ENCODE results near the gene TEX261. TPM values are rescaled to one million over a fixed set of nuclear protein-coding genes. Genes with fewer than 3 reads are reported as not detected.

The TEX261 gene
- total and polyA plus RNA-seq, 2 donors (not counting 3 experiments of a cell fraction or from before 2014, with no cell fraction given) = 71.2 to 98.1 TPM

DNA sequence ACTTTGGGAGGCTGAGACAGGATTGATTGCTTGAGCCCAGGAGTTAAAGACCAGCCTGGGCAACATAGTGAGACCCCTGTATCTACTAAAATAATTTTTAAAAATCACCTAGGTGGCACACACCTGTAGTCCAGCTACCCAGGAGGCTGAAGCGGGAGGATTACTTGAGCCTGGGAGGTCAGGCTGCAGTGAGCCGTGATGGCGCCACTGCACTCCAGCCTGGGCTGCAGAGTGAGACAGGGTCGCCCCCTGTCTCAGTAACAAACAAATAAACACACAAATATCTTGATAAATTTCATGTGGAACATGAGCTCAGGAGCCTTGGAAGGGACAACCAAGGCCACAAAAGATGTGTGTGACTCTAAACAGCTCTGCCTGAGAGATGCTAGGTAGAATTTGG, 28.0 kb downstream of the TEX261 start:
- no peaks in the 10 kb centered on the region for H3K9me1 ChIP-seq (replicated peaks; ENCODE audit: control insufficient read depth, extremely low read depth, insufficient read depth, low read length)
- H3K9me3 ChIP-seq (replicated peaks; ENCODE audit: control insufficient read depth, insufficient read depth, low read length) = no peaks in the 10 kb centered on the region
- DNase-seq (ENCODE audit: low read depth, low spot score) (no peak), FAIRE-seq (no peak)
- H3K27me3 ChIP-seq (ENCODE audit: control insufficient read depth in 2 of 2, insufficient read depth in 2 of 2, low read length in 2 of 2) = peaks cover 26 to 49% of the 10 kb centered on the region in 2 experiments
- POLR2A ChIA-PET = no interaction called here
- no peak overlapping the region for H3K27ac ChIP-seq (ENCODE audit: insufficient read depth, low read depth, low read length)
- BruUV-seq (replicated peaks) = no TSS peak
- H2AFZ ChIP-seq (ENCODE audit: low read depth, low read length) = no peak overlapping the region
- H3K9ac ChIP-seq (replicated peaks; ENCODE audit: extremely low read depth, insufficient read depth, low read length) = no peak overlapping the region
- no peaks in the 10 kb centered on the region for H3K36me3 ChIP-seq (ENCODE audit: control insufficient read depth in 2 of 2, extremely low read depth in 1 of 2, insufficient read depth in 2 of 2, low read length in 2 of 2)
- CTCF ChIA-PET = interaction anchor here (0.6 to 10.3 kb wide), 13 partner anchors 7 to 310 kb away, joined by 3 to 84 read pairs (median 12); partner anchors contain the start of gene ANKRD53
- no peak overlapping the region for H3K4me2 ChIP-seq (ENCODE audit: insufficient read depth, low read length)
- H3K4me1 ChIP-seq (ENCODE audit: control insufficient read depth, extremely low read depth, insufficient read depth, low read length) = peaks cover 2% of the 10 kb centered on the region
- dilution Hi-C loops (cut with MboI; ENCODE audit: extremely low pct_ligation_motif_present, low sequenced_read_pairs) (no loop called here), intact Hi-C loops (cut with micrococcal nuclease) (no loop called here)
- TF ChIP-seq EZH2 (IDR thresholded peaks at IDR 0.05; ENCODE audit: borderline replicate concordance, low read depth, low read length, severe bottlenecking) (no peak), FOS (IDR thresholded peaks at IDR 0.05; ENCODE audit: borderline replicate concordance, insufficient read depth, low read length) (no peak), JUN (IDR thresholded peaks at IDR 0.05; ENCODE audit: borderline replicate concordance, insufficient read depth, insufficient read length, low read depth) (no peak), POLR2A (IDR thresholded peaks at IDR 0.05; ENCODE audit: low read depth, low read length) (no peak), MYC (IDR thresholded peaks at IDR 0.05; ENCODE audit: low read depth, low read length) (no peak), GATA2 (IDR thresholded peaks at IDR 0.05; ENCODE audit: insufficient read depth, insufficient read length, low read depth, low read length) (no peak), POLR2AphosphoS5 (IDR thresholded peaks at IDR 0.05; ENCODE audit: insufficient read depth, low read depth, low read length) (no peak)
- TF ChIP-seq, protein P1, sequence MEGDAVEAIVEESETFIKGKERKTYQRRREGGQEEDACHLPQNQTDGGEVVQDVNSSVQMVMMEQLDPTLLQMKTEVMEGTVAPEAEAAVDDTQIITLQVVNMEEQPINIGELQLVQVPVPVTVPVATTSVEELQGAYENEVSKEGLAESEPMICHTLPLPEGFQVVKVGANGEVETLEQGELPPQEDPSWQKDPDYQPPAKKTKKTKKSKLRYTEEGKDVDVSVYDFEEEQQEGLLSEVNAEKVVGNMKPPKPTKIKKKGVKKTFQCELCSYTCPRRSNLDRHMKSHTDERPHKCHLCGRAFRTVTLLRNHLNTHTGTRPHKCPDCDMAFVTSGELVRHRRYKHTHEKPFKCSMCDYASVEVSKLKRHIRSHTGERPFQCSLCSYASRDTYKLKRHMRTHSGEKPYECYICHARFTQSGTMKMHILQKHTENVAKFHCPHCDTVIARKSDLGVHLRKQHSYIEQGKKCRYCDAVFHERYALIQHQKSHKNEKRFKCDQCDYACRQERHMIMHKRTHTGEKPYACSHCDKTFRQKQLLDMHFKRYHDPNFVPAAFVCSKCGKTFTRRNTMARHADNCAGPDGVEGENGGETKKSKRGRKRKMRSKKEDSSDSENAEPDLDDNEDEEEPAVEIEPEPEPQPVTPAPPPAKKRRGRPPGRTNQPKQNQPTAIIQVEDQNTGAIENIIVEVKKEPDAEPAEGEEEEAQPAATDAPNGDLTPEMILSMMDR (IDR thresholded peaks at IDR 0.05; ENCODE audit: extremely low read depth in 1 of 2, insufficient read depth in 1 of 2, low read depth in 1 of 2, low read length in 2 of 2) = no peak
- TF ChIP-seq, protein P2, sequence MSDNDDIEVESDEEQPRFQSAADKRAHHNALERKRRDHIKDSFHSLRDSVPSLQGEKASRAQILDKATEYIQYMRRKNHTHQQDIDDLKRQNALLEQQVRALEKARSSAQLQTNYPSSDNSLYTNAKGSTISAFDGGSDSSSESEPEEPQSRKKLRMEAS (IDR thresholded peaks at IDR 0.05; ENCODE audit: insufficient read depth, insufficient read length) = no peak
- no peak overlapping the region for H3K4me3 ChIP-seq (replicated peaks in 1 of 3; ENCODE audit: insufficient read depth in 1 of 3, low read depth in 1 of 3, low read length in 3 of 3)
- no peaks in the 10 kb centered on the region for H3K79me2 ChIP-seq (ENCODE audit: control insufficient read depth, insufficient read depth, low read length)
- H4K20me1 ChIP-seq (replicated peaks; ENCODE audit: control insufficient read depth, extremely low read depth, insufficient read depth, low read length) = no peaks in the 10 kb centered on the region

All from endothelial cell of umbilical vein (primary cell).